K562 (cell line): ENCODE results near the gene AAK1. TPM values are rescaled to one million over a fixed set of nuclear protein-coding genes. Genes with fewer than 3 reads are reported as not detected.

Experiments
- CBX1 ChIP-seq: sonication (generic); IDR thresholded peaks from 2 replicates; pipeline ENCODE4 v1.6.1; 2016; ENCODE audit warnings: antibody characterized with exemption, low read depth, mild to moderate bottlenecking
- JUN ChIP-seq, 2 experiments: sonication (generic) in 1 of 2; formaldehyde crosslinking in 1 of 2; IDR thresholded peaks; 2 replicates each; pipeline versions ENCODE4 v1.6.1 to v1.8.0; 2012 to 2022; ENCODE audit warnings: borderline replicate concordance in 2 of 2, mild to moderate bottlenecking in 2 of 2, improper control_type of control experiment in 1 of 2, low read depth in 1 of 2, low read length in 1 of 2, missing genetic modification reagents in 1 of 2
- JUND ChIP-seq, 2 experiments: IDR thresholded peaks; 2 replicates in 1 of 2; 3 replicates in 1 of 2; pipeline ENCODE4 v1.6.1; 2011; ENCODE audit warnings: borderline replicate concordance in 2 of 2, low read depth in 2 of 2, low read length in 2 of 2, improper control_type of control experiment in 1 of 2, missing biosample characterization in 1 of 2, missing genetic modification characterization in 1 of 2, missing genetic modification reagents in 1 of 2
- polyA plus RNA-seq, 8 experiments: library from polyadenylated mRNA; depleted of rRNA in 4 of 8; stranded (reverse) in 5 of 8; unstranded in 3 of 8; fragments of >200 nt; fragmentation: Nextera tagmentation in 2 of 8; fragmentation: Illumina TruSeq in 1 of 8; extraction: Ambion mirVana in 2 of 8; extraction: Trizol in 1 of 8; gene quantifications; 2 replicates each; pipeline versions ENCODE4 v1.2.1 to v1.2.3, GENCODE V29; 2011 to 2014; ENCODE audit warnings: inconsistent platforms in 1 of 8, missing spikeins in 1 of 8
- total RNA-seq, 7 experiments: library from RNA; depleted of rRNA in 6 of 7; stranded (reverse); fragments of >200 nt in 6 of 7; fragmentation: Illumina TruSeq in 2 of 7; extraction: Trizol in 2 of 7; gene quantifications; 2 replicates each; pipeline versions ENCODE4 v1.2.1 to v1.2.3, GENCODE V29; 2011 to 2021; ENCODE audit warnings: low replicate concordance in 1 of 7
- TF ChIP-seq, protein P1 (sequence below): fragments of 250-450 bp; sonication (Bioruptor Pico); IDR thresholded peaks from 2 replicates; pipeline ENCODE4 v1.4.0; 2020; ENCODE audit warnings: mild to moderate bottlenecking, moderate library complexity
- TF ChIP-seq, protein P2 (sequence below): sonication (generic); formaldehyde crosslinking; IDR thresholded peaks from 2 replicates; pipeline ENCODE4 v1.8.0; 2022; ENCODE audit warnings: mild to moderate bottlenecking, missing genetic modification reagents, borderline replicate concordance

AAK1 gene
- total and polyA plus RNA-seq, 9 of the 15 experiments (the other 6 are each of a cell fraction or from before 2014, with no cell fraction given): 0.89 to 17.1 (median 6.0) TPM

DNA sequence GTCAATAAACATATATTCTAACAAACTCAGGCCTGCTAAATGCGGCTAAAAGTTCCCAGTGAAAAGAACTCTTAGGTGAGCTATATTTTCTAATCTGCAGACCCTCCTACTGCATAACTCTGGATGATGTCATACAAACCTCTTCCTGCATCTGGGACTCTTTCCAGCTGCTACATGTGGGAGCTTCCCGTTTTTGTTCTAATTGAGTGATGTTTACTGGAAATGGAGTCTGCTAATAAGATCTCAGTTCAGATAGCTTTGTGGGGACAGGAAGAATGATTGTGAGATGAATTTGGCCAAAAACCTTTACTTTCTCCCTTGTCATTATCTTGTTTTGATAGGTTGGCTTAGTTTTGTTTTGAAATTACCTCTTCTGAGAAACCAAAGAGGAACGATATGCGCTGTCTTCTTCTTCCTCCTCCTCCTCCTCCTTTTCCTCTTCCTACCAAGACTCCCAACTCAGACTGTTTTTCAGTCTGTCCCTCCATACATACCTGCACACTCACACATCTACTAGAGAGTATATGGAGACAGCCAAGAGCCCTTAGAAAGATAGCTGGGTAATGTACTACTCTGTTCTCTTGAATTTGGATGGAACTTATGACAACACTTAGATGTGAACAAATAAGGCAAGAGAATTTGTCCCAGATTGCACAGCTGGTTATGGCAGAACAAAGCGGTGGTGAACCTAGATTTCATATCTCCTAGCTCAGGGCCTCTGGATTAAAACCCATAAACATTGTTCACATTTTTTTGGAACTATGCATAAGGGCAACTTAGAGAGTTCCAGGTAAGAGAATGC lies 39.8 kb upstream of the AAK1 start (continued):
- TF ChIP-seq JUN (IDR thresholded peaks at IDR 0.05; ENCODE audit: borderline replicate concordance, low read depth, low read length) (peak; percentile 92), JUN (CRISPR knock-in tag; IDR thresholded peaks at IDR 0.05; ENCODE audit: borderline replicate concordance) (no peak), CBX1 (no peak), JUND (IDR thresholded peaks at IDR 0.05; ENCODE audit: borderline replicate concordance, low read depth, low read length) (peak; percentile 94), JUND (tag; IDR thresholded peaks at IDR 0.05; ENCODE audit: borderline replicate concordance, low read depth, low read length) (peak; percentile 95)
- TF ChIP-seq, protein P1, sequence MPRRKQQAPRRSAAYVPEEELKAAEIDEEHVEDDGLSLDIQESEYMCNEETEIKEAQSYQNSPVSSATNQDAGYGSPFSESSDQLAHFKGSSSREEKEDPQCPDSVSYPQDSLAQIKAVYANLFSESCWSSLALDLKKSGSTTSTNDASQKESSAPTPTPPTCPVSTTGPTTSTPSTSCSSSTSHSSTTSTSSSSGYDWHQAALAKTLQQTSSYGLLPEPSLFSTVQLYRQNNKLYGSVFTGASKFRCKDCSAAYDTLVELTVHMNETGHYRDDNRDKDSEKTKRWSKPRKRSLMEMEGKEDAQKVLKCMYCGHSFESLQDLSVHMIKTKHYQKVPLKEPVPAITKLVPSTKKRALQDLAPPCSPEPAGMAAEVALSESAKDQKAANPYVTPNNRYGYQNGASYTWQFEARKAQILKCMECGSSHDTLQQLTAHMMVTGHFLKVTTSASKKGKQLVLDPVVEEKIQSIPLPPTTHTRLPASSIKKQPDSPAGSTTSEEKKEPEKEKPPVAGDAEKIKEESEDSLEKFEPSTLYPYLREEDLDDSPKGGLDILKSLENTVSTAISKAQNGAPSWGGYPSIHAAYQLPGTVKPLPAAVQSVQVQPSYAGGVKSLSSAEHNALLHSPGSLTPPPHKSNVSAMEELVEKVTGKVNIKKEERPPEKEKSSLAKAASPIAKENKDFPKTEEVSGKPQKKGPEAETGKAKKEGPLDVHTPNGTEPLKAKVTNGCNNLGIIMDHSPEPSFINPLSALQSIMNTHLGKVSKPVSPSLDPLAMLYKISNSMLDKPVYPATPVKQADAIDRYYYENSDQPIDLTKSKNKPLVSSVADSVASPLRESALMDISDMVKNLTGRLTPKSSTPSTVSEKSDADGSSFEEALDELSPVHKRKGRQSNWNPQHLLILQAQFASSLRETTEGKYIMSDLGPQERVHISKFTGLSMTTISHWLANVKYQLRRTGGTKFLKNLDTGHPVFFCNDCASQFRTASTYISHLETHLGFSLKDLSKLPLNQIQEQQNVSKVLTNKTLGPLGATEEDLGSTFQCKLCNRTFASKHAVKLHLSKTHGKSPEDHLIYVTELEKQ (CRISPR knock-in tag): no peak
- TF ChIP-seq, protein P2, sequence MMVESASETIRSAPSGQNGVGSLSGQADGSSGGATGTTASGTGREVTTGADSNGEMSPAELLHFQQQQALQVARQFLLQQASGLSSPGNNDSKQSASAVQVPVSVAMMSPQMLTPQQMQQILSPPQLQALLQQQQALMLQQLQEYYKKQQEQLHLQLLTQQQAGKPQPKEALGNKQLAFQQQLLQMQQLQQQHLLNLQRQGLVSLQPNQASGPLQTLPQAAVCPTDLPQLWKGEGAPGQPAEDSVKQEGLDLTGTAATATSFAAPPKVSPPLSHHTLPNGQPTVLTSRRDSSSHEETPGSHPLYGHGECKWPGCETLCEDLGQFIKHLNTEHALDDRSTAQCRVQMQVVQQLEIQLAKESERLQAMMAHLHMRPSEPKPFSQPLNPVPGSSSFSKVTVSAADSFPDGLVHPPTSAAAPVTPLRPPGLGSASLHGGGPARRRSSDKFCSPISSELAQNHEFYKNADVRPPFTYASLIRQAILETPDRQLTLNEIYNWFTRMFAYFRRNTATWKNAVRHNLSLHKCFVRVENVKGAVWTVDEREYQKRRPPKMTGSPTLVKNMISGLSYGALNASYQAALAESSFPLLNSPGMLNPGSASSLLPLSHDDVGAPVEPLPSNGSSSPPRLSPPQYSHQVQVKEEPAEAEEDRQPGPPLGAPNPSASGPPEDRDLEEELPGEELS (CRISPR knock-in tag): no peak
